ENCODE results near the gene SEMA7A. TPM values are rescaled to one million over a fixed set of nuclear protein-coding genes. Genes with fewer than 3 reads are reported as not detected.
"Not testable (repeated sequence)": the region's sequence is repeated elsewhere in the genome, so short reads cannot be mapped to it uniquely, and the experiment has no call there.

SEMA7A gene
- total RNA-seq, 1 experiment from 2014 or later: 0.45 TPM

- POLR2A ChIA-PET (ENCODE audit: low non-redundant PET): no interaction called here
- CTCF ChIA-PET: no interaction called here
These were observed 41.9 kb downstream of the SEMA7A start for GRCh38 chr15:74391582-74392450.

GRCh38 chr15:74390647-74391288 lies 43.0 kb downstream of the SEMA7A start:
- Histone ChIP-seq H3K4me1 (ENCODE audit: insufficient read depth, low read length, poor library complexity, severe bottlenecking) (no peaks in the 10 kb centered on the region), H3K9me3 (ENCODE audit: low read depth, low read length, poor library complexity, severe bottlenecking) (no peaks in the 10 kb centered on the region), H3K27ac (ENCODE audit: low read depth, low read length, poor library complexity, severe bottlenecking) (no peak overlapping the region), H3K36me3 (ENCODE audit: insufficient read depth, low read length, poor library complexity, severe bottlenecking) (no peaks in the 10 kb centered on the region), H3K27me3 (replicated peaks; ENCODE audit: insufficient read depth, low read depth, low read length, poor library complexity) (no peaks in the 10 kb centered on the region), H3K4me3 (ENCODE audit: low read depth, low read length, poor library complexity, severe bottlenecking) (no peak overlapping the region)
- ChIA-PET POLR2A (ENCODE audit: low non-redundant PET) (no interaction called here), CTCF (no interaction called here)
- DNase-seq (ENCODE audit: low spot score): no peak
- intact Hi-C loops (cut with micrococcal nuclease; ENCODE audit: unreplicated experiment): no loop called here
- TF ChIP-seq EZH2 (IDR thresholded peaks at IDR 0.05; ENCODE audit: borderline replicate concordance, low read depth, low read length, poor library complexity, severe bottlenecking): no peak
- TF ChIP-seq, protein P1, sequence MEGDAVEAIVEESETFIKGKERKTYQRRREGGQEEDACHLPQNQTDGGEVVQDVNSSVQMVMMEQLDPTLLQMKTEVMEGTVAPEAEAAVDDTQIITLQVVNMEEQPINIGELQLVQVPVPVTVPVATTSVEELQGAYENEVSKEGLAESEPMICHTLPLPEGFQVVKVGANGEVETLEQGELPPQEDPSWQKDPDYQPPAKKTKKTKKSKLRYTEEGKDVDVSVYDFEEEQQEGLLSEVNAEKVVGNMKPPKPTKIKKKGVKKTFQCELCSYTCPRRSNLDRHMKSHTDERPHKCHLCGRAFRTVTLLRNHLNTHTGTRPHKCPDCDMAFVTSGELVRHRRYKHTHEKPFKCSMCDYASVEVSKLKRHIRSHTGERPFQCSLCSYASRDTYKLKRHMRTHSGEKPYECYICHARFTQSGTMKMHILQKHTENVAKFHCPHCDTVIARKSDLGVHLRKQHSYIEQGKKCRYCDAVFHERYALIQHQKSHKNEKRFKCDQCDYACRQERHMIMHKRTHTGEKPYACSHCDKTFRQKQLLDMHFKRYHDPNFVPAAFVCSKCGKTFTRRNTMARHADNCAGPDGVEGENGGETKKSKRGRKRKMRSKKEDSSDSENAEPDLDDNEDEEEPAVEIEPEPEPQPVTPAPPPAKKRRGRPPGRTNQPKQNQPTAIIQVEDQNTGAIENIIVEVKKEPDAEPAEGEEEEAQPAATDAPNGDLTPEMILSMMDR (conservative IDR thresholded peaks at IDR 0.05; ENCODE audit: low read depth, low read length): no peak
- BruUV-seq (replicated peaks): no TSS peak

More at GRCh38 chr15:74391582-74392450, 41.9 kb downstream of the SEMA7A start:
- intact Hi-C loops (cut with micrococcal nuclease; ENCODE audit: unreplicated experiment): no loop called here
- BruUV-seq (replicated peaks): no TSS peak
- no peak for DNase-seq (ENCODE audit: low spot score)
- no peaks in the 10 kb centered on the region for H3K4me1 ChIP-seq (ENCODE audit: insufficient read depth, low read length, poor library complexity, severe bottlenecking)
- H3K9me3 ChIP-seq (ENCODE audit: low read depth, low read length, poor library complexity, severe bottlenecking): no peaks in the 10 kb centered on the region
- H3K27ac ChIP-seq (ENCODE audit: low read depth, low read length, poor library complexity, severe bottlenecking): no peak overlapping the region
- no peaks in the 10 kb centered on the region for H3K27me3 ChIP-seq (replicated peaks; ENCODE audit: insufficient read depth, low read depth, low read length, poor library complexity)
- TF ChIP-seq, protein P1 (conservative IDR thresholded peaks at IDR 0.05; ENCODE audit: low read depth, low read length): no peak
- no peak for TF ChIP-seq EZH2 (IDR thresholded peaks at IDR 0.05; ENCODE audit: borderline replicate concordance, low read depth, low read length, poor library complexity, severe bottlenecking)
- no peak overlapping the region for H3K4me3 ChIP-seq (ENCODE audit: low read depth, low read length, poor library complexity, severe bottlenecking)
- H3K36me3 ChIP-seq (ENCODE audit: insufficient read depth, low read length, poor library complexity, severe bottlenecking): no peaks in the 10 kb centered on the region

- H3K9me3 ChIP-seq (ENCODE audit: low read depth, low read length, poor library complexity, severe bottlenecking); BruUV-seq (replicated peaks); intact Hi-C loops (cut with micrococcal nuclease; ENCODE audit: unreplicated experiment); DNase-seq (ENCODE audit: low spot score); H3K4me1 ChIP-seq (ENCODE audit: insufficient read depth, low read length, poor library complexity, severe bottlenecking); POLR2A ChIA-PET (ENCODE audit: low non-redundant PET); H3K27ac ChIP-seq (ENCODE audit: low read depth, low read length, poor library complexity, severe bottlenecking); H3K27me3 ChIP-seq (replicated peaks; ENCODE audit: insufficient read depth, low read depth, low read length, poor library complexity); H3K36me3 ChIP-seq (ENCODE audit: insufficient read depth, low read length, poor library complexity, severe bottlenecking); H3K4me3 ChIP-seq (ENCODE audit: low read depth, low read length, poor library complexity, severe bottlenecking); CTCF ChIA-PET: not testable (repeated sequence)
These were observed 43.6 kb downstream of the SEMA7A start for GRCh38 chr15:74390049-74390646.

All from A673 (cell line).